Limb (tissue), 2 donors: Measurements from ENCODE around the gene DCAF12L2.
"Not testable (repeated sequence)": the region's sequence is repeated elsewhere in the genome, so short reads cannot be mapped to it uniquely, and the experiment has no call there.

Source experiments
- DNase-seq, 2 donors: peaks; one replicate each; pipeline ENCODE4 v3.0.0-alpha.2; 2016; ENCODE audit errors: extremely low spot score in 2 of 2

DCAF12L2 gene

GRCh38 chrX:126165721-126166461 lies at the start of gene DCAF12L2:
TSS of gene DCAF12L2 (minus strand) at chrX:126166289. CDS start at chrX:126165924, 365 bp downstream.
- DNase-seq: peak; percentile 4 to 63

GRCh38 chrX:126190888-126191287 lies 24.8 kb upstream of the DCAF12L2 start:
- not testable (repeated sequence) for DNase-seq

- DNase-seq: no peak
Observed at GRCh38 chrX:126177133-126177840, 11.2 kb upstream of the DCAF12L2 start.

GRCh38 chrX:126170720-126171119 lies 4.6 kb upstream of the DCAF12L2 start:
- DNase-seq: no peak

- no peak for DNase-seq
Observed at GRCh38 chrX:126167560-126167959, 1.5 kb upstream of the DCAF12L2 start.

GRCh38 chrX:126165401-126165720 lies 728 bp downstream of the DCAF12L2 start:
- no peak for DNase-seq

- DNase-seq: peak in 1 of 2 donors; percentile 24
Observed at GRCh38 chrX:126164689-126165400, 1.2 kb downstream of the DCAF12L2 start.

GRCh38 chrX:126164226-126164625 lies 1.9 kb downstream of the DCAF12L2 start:
- DNase-seq: peak in 1 of 2 donors; percentile 2

GRCh38 chrX:126141014-126141413 lies 25.1 kb downstream of the DCAF12L2 start:
- DNase-seq: no peak

- DNase-seq: no peak
Observed at GRCh38 chrX:126137899-126138298, 28.2 kb downstream of the DCAF12L2 start.

GRCh38 chrX:126124721-126125120 lies 41.4 kb downstream of the DCAF12L2 start:
- peak; percentile 1 to 24 for DNase-seq
